ENCODE measurements around the gene MEAF6.

DNA sequence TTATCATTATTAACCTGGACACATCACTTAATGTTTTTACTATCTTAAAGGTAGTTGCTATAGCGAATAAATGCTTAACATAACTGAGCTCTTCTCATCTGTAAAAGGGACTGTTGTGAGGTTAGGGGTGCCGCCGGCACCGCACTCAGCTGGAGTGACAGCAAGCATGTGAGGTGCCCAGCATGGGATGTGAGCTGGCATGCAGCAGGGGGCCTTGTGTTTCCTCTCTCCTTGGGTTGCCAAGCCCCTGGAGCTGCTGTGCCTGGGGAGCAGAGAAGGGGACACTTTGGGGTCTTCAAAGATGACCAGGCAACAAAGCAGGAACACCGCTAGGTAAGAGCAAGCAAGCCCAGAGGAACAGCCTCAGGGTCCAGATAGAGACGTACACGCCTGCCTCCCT is 42.3 kb downstream of the MEAF6 start:
- TF ChIP-seq CTCF (IDR thresholded peaks at IDR 0.05; ENCODE audit: insufficient read depth, low read length, poor library complexity, severe bottlenecking) (no peak), EZH2phosphoT487 (conservative IDR thresholded peaks at IDR 0.05; ENCODE audit: low read length) (no peak)
